GM19035 (cell line): ENCODE data around the gene RABL6.
"Not testable (repeated sequence)": the region's sequence is repeated elsewhere in the genome, so short reads cannot be mapped to it uniquely, and the experiment has no call there.

Experiments used
- ATAC-seq: cut with Tn5 transposase; IDR thresholded peaks from one replicate; pipeline ENCODE4 v1.9.1; 2021; ENCODE audit not compliant: unreplicated experiment

The RABL6 gene

DNA sequence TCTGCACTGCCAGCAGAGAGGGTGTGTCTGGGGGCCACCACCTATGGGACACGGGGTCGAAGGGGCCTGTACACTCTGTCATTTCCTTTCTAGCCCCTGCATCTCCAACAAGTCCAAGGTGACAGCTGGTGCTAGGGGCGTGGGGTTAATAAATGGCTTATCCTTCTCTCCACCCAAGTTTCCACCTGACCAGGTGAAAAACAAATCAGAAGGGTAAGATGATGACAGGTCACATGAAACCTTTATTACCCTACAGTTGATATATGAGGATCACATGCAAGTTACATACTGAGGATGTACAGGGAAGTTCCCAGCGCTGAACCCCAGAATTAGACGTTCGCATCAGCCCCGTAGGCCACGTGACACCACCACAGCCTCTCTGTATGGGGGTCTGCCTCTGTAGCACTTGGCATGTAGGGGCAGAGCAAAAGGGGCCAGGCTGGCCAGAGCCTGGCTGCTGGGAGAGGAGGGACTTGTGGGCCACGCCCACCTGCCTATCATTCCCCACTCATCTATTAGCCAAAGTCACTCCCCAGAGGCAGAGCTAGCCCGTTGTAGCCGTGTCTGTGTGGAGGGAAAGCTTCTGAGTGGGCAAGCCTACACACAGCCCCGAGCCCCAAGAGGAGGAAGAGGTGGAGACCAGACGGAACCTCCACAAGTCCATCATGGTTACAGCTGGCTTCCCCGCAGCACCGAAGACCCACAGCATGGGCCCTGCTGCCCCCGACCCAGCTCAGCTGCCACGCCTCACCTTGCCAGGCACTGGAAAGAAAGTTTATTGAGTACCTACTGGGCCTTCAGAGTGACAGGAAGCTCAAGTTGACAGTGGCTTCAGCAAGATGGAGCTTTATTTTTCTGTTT is 14.4 kb upstream of the RABL6 start:
- no peak for ATAC-seq

GRCh38 chr9:136794281-136794999 is 13.3 kb upstream of the RABL6 start:
- ATAC-seq: no peak

DNA sequence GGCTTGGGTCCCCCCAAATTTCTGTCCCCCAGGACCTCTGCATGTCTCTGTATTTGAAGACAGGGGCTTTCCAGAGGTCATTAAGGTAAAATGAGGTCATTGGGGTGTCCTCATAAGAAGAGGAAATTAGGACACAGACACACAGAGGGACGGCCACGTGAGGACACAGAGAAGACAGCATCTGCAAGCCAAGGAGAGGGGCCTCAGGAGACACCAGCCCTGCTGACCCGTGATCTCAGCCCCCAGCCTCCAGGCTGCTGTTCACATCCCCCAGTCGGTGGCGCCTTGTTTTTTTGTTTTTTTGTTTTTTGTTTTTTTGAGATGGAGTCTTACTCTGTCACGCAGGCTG is 12.8 kb upstream of the RABL6 start:
- ATAC-seq: no peak

DNA sequence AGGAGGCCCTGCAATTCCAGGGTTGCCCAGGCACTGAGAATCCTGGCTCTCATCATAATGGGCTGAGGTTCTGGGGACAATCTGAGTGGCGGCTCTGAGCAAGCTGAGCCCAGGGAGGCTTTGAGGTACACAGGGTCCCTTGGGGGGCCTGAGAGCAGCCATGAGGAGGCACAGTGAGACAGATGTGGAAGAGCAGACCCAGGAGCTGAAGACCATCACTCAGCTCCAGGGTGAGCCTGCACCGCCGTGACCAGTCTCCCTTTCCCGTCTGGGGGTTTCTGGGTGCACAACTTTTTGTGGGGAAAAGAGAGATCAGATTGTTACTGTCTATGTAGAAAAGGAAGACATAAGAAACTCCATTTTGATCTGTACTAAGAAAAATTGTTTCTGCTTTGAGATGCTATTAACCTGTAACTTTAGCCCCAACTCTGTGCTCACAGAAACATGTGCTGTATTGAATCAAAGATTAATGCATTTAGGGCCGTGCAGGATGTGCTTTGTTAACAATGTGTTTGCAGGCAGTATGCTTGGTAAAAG is 11.4 kb upstream of the RABL6 start, which contains the start of gene CCDC183:
CCDC183 (plus strand) TSS at position 101 of the 537 bp plus-strand sequence; CDS start at position 161, 60 bp downstream.
- ATAC-seq: no peak

GRCh38 chr9:136796775-136797347 is 10.9 kb upstream of the RABL6 start:
- not testable (repeated sequence) for ATAC-seq

- no peak for ATAC-seq
Measured at GRCh38 chr9:136798708-136799078, 9.1 kb upstream of the RABL6 start.

- no peak for ATAC-seq
Measured at GRCh38 chr9:136799079-136799853, 8.5 kb upstream of the RABL6 start.

DNA sequence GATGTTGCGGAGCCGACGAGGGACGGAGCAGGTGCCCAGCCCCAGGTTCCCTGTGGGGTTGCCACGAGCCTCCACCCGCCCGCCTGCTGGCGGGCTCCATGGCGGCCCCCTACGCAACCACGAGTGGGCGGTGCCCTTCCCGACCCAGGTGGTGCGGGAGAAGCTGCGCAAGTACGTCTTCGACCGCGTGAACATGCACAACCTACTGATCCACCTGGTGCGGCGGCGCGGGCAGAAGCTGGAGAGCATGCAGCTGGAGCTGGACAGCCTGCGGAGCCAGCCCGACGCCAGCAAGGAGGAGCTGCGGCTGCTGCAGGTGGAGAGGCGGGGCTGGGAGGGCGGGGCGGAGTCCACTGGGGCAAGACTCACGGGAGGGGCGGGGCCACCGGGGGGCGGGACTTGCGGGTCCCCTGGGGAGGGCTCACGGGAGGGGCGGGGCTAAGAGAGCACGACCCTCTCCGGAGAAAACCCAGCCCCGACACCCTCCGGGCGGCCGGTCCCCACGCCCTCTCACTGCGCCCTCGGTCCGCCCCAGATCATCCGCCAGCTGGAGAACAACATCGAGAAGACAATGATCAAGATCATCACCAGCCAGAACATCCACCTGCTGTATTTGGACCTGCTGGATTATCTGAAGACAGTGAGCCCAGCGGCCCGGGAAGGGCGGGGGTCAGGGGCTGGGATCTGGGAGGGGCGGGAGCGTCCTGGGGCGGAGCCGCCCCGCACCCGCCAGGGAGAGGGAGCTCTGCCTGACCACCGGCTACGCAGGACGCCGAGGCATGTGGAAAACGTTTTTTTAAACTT is 7.7 kb upstream of the RABL6 start:
- ATAC-seq: no peak

DNA sequence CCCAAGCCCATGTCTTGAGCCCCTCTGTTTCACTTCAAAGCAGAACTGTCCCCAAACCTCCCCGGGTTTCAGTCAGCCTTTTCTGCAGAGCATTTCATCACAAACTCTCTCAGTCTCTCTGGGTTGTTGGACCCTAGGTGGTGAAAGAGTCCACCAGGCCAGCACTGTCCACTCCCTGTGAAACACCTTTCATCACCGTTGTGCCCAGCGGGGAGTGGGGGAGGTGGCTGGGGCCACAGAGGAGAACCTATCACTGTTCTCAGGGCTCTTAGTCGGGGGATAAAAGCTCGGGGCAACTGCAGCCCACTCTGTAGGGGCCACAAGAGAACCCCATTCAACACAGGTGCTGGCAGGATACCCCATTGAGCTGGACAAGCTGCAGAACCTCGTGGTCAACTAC is 5.4 kb upstream of the RABL6 start:
- ATAC-seq: no peak

- not testable (repeated sequence) for ATAC-seq
Measured at GRCh38 chr9:136803009-136803550, 4.7 kb upstream of the RABL6 start.

DNA sequence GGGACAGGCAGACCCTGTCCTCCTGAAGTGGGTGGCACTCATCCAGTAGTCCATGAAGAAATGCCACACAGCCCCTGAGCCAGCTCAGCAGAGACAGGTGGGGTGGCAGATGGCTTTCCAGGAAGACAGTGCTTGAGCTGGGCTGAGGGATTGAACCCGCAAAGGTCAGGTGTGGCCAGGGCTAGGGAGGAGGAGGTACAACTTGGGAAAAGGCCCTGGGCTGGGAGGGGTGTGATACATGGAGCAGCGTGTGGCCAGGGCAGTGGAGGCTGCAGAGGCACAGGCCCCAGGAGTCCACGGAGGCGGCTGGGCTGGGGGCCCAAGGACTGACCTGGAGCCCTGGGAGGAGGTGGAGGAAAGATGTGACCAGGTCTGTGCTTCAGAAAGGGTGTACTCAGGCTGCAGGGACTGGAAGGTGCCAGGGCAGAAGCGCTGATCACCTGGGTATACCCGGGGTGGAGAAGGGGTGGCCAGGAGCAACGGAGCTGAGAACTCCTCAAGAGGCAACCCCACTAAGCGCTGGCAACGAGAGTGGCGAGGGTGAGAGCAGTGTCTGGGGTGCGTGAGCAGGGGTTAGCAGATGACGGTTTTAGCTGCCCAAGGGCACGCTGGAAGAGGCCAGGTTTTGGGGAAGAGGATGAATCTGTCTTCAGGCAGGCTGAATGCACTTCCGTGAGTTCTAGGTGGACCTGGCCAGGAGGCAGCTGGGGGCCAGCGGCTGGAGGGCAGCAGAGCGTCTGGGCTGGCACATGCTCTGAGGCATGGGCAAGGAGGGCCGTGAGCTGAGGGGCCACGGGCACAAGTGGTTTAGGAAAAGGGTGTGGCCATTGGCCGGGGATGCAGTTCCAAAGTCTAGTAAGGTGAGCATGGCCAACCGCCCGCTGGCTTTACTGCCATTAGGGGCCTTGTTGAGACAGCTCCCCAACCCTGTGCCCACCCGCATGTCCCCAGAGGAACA is 3.9 kb upstream of the RABL6 start:
- no peak for ATAC-seq

GRCh38 chr9:136804509-136805206 is 3.1 kb upstream of the RABL6 start:
- ATAC-seq: no peak

DNA sequence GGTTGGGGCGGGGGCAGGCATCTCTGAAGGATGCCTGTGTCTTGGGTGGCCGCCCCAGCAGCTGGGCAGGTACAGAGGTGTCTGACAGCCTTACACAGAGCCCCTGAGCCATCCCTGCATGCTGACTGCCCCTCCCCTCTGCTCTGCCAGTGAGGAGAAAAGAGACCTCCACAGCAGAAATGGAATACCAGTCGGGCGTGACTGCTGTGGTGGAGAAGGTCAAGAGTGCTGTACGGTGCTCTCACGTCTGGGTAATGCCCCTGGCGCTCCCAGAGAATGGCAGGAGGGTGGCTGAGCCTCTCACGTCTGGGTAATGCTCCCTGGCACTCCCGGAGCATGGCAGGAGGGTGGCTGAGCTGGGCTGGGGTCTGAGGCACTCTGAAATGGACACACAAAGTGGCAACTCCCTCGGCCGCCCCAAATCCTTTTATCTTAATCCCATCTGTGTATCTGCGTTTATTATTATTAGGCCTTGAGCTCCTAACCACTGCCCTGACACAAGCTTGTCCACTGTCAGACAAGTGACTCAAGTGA is 2.5 kb upstream of the RABL6 start:
- ATAC-seq: no peak

DNA sequence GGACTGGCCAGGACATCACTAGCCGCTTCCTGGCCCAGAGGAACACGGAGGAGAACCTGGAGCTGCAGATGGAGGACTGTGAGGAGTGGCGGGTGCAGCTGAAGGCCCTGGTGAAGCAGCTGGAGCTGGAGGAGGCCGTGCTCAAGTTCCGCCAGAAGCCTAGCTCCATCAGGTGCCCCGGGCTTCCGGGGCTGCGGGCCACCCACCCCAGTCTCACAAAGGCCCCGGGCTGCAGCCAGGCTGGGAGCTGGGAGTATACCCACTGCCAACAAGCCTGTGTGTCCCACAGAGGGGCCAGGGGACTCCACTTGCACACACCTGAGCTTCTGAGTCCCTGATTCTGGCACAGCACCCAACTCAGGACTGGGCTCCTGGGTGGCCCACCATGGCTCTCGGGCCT is 1.7 kb upstream of the RABL6 start:
- no peak for ATAC-seq

DNA sequence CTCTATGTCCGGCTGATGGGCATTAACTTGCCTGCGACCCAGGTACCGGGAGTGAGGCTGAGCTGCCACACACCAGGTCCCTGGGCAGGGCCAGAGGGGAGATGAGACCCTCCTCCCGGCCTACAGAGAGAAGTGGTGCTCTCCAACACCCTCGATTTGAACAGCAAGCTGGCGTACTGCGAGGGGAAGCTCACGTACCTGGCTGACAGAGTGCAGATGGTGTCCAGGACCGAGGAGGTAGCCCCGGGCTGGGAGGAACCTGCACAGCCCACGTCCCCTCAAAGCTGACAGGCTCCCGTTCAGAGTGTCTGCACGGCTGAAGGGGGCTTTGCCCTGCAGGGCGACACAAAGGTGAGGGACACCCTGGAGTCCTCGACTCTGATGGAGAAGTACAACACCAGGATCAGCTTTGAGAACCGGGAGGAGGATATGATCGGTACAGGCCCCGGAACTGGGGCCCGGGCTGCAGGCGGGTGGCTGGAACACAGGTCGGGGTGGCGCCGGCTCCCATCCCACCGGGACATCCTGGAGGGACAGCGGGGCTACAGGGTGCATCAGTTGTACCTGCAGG is 1.0 kb upstream of the RABL6 start:
- no peak for ATAC-seq

- peak; percentile 39 for ATAC-seq
Measured at GRCh38 chr9:136808075-136808805, 492 bp downstream of the RABL6 start.

DNA sequence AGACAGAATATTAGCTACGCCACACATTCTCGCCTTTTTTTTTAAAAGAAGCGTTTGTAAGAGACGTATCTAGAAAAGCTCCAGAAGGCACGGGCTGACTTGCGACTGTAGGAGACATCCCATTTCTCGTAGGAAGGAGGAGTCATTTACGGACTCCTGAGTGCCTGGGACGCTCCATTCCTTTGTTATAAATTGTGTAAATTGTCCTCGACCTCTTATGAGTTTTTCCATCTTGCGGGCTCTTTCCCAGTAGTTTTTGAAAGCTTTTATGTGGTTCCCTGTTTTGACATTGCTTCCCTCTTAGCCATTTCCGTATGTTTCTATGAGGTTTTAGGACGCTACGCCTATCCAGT is 1.0 kb downstream of the RABL6 start:
- no peak for ATAC-seq
